HK-2 (cell line): Measurements from ENCODE around the gene MORN1.
"Not testable (repeated sequence)": the region's sequence is repeated elsewhere in the genome, so short reads cannot be mapped to it uniquely, and the experiment has no call there.

Experiments
- DNase-seq: peaks from one replicate; pipeline ENCODE4 v3.0.0-alpha.2; 2018; ENCODE audit not compliant: unreplicated experiment

The MORN1 gene

DNA sequence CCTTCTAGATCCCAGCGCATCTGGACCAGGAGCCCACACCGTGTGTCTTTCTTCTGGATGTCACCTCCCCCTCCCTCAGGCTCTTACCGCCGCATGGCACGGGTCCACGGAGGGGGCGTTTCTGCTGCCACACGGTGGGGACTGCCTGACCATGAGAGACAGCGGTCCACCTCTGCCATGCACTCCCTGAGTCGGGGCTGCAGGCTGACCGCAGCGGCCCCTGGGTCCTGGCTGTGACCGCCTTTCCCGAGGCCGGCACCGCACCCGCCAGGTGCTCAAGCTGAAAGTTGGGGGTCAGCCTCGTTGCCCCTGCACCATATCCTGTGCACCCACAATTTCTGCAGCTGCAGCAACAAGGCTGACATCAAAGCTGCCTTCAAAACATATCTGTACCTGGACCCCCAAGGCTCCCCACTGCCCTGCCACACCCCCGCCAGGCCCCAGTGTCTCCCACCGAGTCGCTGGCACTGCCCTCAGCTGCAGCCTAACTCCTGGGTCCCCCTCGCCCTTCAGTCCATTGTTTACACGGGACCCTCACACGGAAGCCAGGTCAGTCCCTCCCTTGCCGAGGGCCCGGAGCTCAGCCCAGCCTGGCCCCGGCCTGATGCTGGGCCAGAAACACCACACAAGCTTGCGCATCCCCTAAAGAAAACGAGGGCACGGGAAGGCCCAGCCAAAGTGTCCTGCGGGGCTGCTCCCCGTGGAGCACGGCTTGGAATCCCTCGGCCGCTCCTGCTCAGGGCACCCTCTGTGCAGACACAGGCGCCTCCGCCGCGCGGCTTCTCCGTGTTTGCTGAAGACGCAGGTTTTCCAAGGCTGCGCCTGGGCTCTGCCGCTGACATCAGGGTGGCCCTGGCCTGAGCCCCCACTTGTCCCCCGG lies 51.9 kb downstream of the MORN1 start:
- DNase-seq = no peak

DNA sequence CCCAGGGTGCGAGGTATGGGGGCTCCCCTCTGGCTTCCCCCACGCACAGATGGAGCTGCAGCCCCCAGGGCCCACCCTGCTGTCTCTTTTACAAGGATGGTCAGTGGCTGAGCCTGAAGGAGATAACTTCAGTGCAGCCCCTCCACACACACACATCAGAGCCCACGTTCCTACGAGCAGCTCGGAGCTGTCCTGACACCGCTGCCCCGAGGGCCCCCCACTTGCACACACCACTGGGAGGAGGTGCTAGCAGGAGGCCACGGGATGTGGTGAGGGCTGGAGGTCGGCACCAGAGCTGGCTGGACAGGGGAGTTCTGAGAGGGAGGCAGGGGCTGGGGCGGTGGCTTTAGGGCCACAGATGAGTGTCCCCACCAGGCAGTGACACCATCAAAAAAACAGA lies 53.9 kb downstream of the MORN1 start:
- no peak for DNase-seq

DNA sequence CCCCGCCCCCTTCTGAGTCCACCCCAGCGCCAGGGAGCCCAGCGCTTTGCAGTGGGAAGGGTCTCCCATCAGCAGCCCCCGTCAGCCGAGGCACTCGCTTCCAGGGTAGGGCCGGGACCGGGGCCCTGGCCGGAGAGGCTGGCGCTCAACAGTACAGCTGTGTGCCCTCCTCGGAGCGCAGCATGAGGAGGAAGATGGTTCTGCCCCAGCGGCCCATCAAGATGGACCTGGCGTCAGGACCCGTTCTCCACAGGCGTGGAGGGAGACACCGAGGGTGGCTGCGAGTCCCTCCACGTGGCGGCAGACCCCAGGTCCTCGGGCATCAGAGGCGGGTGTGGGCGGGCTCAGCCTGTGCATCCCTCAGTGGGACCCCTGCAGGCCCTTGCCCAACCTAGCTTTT lies 54.3 kb downstream of the MORN1 start:
- no peak for DNase-seq

DNA sequence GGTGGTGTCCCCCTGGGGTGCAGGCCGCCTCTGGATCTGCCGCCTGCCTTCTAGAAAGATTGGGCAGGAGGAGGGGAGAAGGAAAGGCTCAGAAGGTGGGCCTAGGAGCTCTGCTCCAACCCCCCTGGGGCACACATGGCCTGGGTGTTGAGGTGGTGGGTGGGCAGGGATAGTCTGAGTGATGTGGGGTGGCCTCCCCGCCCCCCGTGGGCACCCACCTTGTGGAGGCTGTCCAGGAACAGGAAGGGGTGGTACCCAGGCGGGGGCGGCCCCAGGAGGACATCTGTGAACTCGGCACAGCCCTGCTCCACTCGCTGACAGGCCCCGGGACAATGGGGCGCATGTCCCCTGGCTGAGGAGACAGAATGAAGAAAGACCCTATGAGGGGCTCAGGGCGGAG lies 54.9 kb downstream of the MORN1 start:
- DNase-seq = no peak

DNA sequence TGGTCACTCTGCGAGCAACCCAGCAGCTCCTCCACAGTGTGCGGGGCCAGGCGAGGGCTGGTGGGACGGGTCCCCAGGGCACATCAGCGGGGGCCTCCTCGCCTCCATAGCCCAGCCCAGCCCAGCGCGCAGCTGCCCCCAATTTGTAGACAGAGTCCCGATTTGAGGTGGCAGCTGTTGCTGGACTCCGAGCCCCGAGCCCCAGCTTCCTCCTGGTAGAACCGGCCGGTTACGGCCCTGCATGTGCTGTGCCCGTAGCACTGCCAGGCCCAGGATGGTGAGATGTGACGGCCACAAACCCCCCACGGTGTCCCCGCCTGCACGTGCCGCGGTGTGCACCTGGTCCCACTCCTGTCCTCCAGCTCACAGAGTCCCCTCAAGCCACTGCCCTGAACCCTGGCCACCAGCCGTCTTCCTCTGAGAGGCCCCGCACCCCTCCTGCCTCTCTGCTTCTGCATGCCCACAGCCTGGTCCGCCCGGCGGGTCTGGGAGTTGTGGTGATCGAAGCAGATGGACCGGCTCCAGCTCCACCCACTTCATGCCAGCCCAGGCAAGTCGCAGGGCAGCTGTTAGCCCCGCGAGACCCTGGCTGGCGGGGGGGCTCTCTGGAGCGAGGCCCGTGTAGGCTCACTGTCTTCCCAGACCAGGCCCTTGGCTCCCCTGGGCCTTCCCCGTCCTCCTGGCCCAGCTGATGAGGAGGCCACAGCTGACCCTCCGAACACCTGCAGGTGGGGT lies 55.5 kb downstream of the MORN1 start:
- no peak for DNase-seq

DNA sequence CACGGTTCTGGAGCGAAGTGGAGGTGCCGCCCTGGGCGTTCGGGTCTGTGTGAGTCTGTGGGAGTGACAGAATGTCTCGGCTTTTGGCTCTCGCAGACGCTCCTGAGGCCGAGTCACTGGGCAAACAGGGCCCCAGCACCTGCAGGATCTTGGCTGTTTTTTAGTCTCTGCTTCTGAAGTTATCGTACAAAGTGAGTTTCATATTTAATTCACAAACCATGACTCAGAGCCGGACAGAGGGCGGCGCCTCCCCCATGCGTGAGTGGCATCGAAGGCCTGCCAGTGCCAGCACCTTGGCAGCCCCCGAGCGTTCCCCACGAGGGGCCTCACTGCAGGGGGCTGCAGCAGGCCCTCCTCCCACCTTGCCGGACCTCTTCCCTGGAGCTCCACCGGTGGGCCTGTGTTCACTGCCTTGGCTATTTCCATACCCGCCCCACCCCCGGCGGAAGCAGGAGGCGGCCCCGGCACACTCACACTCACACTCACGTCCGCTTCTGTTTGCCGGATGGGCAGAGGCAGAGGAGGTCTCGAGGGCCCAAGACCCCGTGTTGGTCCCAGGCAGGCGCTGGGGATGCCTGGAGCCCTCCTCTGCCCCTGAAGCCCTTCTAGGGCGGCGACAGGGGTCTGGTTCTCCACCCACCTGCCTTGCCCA lies 56.3 kb downstream of the MORN1 start:
- DNase-seq = no peak

DNA sequence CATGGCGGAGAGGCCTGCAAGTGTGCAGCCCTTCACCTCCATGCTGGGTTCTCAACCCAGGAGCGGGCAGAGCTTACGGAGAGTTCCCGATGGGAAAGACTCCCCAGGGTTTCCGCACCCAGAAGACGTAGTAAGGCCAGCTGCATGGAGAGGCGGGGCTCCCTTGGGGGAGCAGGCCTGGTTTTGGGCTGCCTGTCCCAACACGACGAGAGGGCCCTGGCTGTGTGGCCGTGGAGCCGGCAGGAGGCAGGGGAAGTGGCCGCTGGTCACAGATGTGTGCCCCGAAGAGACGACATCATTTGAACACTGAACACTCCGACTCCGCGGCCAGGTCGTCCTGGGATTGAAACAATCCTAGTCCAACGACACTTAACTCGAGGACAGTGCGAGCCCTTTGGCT lies 57.0 kb downstream of the MORN1 start:
- no peak for DNase-seq

DNA sequence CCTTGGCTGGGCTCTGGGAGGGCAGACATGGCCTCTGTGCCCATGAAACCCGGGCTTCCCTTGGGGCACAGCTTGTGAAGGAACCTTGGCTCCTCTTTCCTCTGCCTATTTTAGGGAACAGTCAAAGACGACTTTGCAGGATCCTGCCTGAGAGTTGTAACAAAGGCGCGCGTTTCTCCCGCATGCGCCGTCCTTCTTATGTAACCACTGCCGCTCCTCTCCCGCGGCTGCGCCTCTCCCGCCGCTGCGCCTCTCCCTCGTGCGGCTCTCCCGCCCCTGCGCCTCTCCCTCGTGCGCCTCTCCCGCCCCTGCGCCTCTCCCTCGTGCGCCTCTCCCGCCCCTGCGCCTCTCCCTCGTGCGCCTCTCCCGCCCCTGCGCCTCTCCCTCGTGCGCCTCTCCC lies 59.8 kb downstream of the MORN1 start:
- not testable (repeated sequence) for DNase-seq

DNA sequence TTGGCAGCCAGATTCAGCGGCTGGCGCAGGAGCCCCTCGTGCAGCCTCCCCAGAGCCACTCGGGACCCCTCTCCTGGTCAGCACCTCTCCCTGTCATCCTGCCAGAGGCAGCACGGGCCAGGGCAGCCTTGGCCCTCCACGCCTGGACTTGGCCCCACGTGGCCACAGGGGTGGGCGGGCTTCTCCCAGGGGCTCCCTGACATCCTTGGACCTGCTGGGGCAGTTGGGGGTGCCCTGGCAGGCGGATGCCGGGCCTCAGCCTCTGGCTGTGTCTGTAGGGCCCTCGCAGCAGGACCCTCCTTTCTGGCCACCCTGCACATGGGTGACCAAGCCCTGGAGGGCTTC lies 60.2 kb downstream of the MORN1 start:
- no peak for DNase-seq

DNA sequence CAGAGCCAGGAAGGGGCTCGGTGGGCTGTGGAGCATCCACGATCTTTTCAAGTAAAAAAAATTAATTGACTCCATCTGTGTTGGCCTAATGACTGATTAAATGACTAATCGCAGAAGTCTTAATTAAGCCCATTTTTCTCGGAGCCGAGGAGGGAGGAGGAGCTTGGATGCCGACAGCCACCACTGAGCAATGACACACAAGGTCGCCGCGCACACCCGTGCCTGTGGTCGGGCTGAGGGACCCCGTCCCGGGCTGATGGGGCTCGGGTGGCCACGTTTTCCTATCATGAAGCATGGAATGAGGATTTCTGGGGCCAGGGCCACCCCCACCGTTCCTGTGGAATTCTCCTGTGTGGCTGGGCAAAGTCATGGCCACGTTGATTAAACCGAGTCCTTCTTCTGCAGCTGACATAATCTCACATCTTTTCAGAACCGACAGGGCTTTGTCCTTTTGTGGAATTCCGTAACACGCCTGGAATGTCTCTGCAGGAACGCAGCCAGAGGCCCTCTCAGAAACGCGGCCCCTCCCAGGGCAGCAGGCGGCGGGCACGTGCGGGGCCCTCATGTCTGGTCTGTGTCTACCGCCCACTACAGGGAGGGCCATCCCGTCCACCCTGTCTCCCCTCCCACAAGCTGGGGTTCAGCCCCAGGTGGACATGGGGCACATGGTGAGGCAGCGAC lies 60.7 kb downstream of the MORN1 start:
- no peak for DNase-seq

DNA sequence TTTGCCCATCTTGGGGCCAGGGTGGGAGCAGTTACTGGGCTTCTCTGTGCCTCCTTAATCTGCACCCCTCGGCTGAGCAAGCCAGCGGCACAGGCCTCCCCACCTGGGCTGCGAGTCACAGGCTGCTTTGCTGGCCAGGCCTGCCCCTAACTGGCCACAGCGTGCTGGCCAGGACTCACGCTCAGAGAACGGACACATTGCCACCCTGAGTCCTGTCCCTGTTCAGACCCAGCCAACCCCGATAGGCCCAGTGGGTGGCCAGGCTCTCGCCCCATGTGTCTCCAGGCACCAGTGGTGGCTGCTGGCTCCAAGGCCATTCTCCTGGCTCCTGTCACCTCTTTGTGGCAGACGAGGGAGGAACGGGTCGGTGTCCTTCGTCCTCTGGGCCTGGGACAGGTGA lies 61.3 kb downstream of the MORN1 start:
- DNase-seq = no peak

DNA sequence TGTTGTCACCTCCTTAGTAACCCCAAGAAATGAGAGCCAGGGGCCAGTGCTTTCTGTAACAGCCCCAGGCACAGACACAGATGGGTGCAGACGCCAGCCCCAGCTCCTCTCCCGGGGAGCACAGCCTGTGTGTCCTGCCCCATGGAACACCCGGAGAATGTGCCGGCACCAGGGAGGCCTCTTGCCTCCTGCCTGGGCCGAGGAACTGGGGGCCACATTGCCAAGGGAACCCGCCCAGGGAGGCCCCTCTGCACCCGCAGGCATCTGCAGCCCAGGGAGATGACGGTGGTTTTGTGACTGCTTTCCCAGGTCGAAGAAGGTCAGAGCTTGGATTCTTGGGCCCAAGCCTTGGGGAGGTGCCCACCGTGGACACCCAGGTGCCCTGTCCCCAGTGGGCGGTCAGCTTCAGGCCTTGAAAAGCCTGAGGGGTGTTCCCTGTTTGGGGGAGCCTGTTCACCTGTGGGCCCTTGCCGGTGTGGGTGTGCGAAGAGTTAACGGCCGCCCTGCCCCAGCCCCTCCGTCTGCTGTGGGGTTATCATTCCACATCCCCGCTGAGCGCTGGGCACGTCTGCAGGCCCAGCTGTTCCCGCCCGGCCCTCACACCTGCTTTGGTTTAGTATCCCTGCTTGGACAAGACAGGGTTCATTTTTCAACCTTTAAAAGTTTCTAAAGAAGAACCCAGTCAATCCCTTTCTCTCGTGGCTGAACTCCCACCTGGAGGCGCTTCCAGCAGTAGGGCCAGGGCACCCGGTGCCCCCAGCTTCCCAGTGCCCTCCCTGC lies 62.5 kb downstream of the MORN1 start:
- no peak for DNase-seq

DNA sequence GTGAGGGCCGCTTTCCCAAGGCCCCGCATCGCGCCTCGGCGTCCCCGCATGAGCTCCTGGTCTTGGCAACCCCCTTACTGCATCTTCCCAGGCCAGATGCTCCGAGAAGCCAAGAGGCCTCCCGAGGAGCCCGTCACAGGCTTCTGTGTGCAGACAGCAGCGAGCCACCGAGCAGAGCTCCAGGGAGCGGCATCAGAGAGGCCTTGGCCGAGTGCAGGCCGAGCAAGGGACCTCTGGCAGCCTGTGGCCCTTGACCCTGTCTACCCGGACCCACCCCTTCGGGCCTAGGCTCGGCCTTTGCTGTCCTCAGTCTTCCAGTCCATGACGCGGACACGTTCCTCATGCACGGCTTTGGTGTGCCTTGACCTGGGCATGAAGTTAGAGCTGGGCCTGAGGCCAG lies 63.5 kb downstream of the MORN1 start:
- DNase-seq = no peak

DNA sequence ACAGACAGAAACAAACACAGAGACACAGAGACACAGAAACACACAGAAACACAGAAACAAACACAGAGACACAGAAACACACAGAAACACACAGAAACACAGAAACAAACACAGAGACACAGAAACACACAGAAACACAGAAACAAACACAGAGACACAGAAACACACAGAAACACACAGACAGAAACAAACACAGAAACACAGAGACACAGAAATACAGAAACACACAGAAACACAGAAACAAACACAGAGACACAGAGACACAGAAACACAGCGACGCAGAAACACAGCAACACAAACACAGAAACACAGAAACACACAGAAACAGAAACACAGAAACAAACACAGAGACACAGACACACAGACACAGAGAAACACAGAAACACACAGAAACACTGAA lies 64.2 kb downstream of the MORN1 start:
- DNase-seq = not testable (repeated sequence)

DNA sequence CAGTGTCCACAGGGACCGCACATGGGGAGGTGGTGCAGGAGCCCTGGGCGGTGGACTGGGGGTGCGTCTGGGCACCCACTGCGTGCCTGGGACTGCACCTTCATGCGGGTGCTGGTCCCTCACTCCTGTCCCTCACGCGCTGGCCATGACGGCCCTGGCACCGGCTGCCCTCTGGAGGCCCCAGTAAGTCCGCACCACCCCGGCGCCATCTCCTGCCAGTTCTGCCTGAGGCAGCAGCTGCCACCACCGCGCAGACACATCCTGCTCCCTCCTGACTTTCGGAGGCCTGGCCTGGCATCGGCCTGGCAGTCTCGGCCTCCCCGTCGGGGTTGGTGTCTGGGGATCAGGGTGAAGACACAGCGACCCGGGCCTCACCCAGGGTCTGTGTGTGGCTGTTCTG lies 64.8 kb downstream of the MORN1 start:
- DNase-seq = no peak

DNA sequence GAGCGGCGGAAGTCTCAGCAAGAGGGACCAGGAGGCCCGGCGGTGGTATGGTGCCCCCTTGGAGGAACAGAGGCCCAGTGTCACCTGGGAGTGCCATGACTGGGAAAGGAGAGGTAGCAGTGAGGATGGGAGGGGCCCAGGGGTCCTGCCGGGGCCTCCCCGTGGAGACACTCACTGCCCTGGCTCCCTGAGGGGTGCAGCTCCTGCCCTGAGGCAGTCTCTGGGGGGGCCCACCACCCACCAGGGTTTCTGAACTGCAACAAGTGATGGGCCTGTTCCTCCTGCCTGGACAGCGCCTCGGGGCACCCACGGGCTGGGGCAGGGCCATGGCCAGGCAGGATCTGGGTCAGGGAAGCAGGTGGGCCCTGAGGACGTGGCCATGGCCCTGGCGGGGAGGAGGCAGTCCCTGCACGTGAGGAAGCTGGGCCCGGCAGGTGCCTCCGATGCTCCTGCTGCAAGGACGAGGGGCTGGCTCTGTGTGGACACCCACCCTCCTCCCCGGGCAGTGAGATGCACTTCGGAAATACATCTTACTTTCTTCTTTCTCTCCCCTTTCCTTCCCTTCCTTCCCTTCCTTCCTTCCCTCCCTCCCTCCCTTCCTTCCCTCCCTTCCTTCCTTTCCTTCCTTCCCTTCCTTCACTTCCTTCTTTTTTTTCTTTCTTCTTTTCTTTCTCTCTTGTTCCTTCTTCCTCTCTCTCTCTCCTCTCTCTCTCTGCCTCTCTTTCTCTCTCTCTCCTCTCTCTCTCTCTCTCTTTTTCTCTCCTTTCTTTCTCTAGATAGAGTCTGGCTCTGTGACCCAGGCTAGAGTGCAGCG lies 66.6 kb downstream of the MORN1 start:
- no peak for DNase-seq

DNA sequence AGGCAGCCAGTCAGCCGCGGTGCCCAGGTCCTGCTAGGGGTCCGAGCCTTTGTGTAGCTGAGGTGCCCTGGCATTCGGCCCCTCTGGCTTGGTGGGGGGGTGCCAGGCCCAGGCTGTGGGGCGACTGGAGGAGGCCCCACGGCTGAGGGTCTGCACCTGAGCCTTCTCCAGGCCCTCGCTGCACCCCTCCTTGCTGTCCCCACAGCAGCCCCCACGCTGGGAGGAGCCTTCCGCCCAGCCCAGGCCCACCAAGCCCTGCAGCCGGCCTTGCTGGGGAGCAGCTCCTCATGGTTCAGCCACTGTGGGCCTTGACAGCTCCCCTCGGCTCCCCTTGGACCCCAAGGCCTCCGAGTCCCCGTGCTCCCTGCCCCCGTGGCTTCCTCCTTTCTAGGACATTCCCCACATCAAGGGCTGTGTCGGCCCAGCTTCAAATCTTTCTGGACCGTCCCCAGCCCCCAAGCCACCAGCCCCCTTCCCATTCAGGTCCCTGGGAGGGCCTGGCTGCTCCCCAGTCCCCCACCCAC lies 67.8 kb downstream of the MORN1 start:
- DNase-seq = no peak

DNA sequence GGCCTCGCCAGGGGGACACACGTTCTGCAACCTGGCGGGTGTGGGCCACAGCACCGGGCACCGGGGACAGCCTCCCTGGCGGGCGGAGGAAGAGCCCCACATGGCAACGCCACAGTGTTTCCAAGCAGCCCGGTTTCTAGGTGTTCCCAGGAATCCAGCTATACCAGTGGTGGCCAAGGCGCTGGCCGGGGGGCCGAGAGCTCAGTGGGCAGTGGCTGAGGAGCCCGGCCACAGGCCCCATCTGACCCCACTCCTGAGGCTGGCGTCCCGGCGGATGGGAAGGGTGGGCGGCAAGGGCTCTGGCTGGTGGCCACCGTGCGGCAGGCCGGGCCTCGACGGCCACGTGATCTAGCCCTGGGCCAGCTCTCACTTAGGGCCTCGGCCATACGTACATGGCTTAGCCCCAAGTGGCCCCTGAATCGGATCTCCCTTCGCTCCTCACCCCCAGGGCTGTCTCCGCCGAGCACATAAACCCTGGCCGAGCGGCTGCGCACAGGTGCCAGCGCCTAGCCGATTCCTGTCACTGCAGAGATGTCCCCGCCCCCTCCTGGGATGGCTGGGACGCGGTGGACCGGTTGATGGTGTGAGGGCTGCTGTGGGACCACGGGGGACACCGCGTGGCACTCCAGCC lies 68.7 kb downstream of the MORN1 start:
- no peak for DNase-seq

DNA sequence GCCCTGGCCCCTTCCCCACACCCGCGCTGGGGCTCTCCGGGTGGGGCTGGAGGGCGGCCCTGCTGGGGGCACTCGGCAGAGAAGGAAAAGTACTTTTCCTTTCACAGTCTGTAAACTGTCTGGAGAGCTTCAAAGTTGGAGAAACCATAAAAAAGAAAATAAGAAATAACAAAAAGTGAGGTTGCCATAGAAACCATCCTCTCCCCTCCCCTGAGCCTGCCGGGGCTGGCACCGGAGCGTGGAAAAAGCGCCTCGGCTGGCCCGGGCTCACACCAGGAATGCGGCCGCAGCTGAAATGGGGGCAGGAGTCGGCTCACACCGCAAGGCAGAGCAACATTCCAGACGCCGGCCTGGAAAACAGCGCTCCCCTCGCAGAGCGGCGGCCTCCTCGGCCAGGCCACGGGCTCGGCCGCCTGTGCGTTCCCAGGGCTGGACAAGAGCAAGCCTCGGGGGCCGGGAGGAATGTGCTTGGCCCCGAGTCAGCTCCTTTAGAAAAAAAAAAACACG lies 69.2 kb downstream of the MORN1 start:
- DNase-seq = peak; percentile 89
